NCI-H69 (cell line): Measurements from ENCODE around the gene AP1M2.
A peak's percentile ranks its signal among the peaks of the same experiment; 100 is the strongest.
"Not testable (repeated sequence)": the region's sequence is repeated elsewhere in the genome, so short reads cannot be mapped to it uniquely, and the experiment has no call there.

Experiments
- DNase-seq: peaks from one replicate; lab custom pipeline; 2025; lab: John Stamatoyannopoulos, UW

AP1M2 gene

GRCh38 chr19:10601999-10602329 lies 14.9 kb upstream of the AP1M2 start:
- no peak for DNase-seq

- DNase-seq = no peak
These were observed 13.0 kb upstream of the AP1M2 start for GRCh38 chr19:10600149-10600548.

GRCh38 chr19:10593820-10594637 lies 6.9 kb upstream of the AP1M2 start:
- no peak for DNase-seq

- DNase-seq = no peak
These were observed 6.0 kb upstream of the AP1M2 start for GRCh38 chr19:10593148-10593547.

- DNase-seq = no peak
These were observed 683 bp upstream of the AP1M2 start for GRCh38 chr19:10587839-10588150.

GRCh38 chr19:10586396-10586795 lies 716 bp downstream of the AP1M2 start:
- no peak for DNase-seq

GRCh38 chr19:10583036-10583776 lies 3.9 kb downstream of the AP1M2 start:
- DNase-seq = no peak

- no peak for DNase-seq
These were observed 5.0 kb downstream of the AP1M2 start for GRCh38 chr19:10582091-10582490.

- peak; percentile 78 for DNase-seq
These were observed 6.0 kb downstream of the AP1M2 start for GRCh38 chr19:10580979-10581631.

- no peak for DNase-seq
These were observed 9.2 kb downstream of the AP1M2 start for GRCh38 chr19:10577951-10578350.

GRCh38 chr19:10575011-10575716 lies 11.9 kb downstream of the AP1M2 start:
- no peak for DNase-seq

- no peak for DNase-seq
These were observed 12.7 kb downstream of the AP1M2 start for GRCh38 chr19:10574462-10574861.

- not testable (repeated sequence) for DNase-seq
These were observed 13.3 kb downstream of the AP1M2 start for GRCh38 chr19:10573793-10574192.

- DNase-seq = peak; percentile 100
These were observed 18.1 kb downstream of the AP1M2 start, which contains the start of gene CDKN2D for GRCh38 chr19:10568826-10569651. TSS of gene CDKN2D (minus strand) at chr19:10568979. CDS start at chr19:10568653, 326 bp downstream.

GRCh38 chr19:10568062-10568825 lies 18.9 kb downstream of the AP1M2 start:
- DNase-seq = peak; percentile 92

GRCh38 chr19:10567656-10568055 lies 19.5 kb downstream of the AP1M2 start:
- DNase-seq = peak; percentile 46

- DNase-seq = no peak
These were observed 20.3 kb downstream of the AP1M2 start for GRCh38 chr19:10566658-10567410.

- no peak for DNase-seq
These were observed 20.8 kb downstream of the AP1M2 start for GRCh38 chr19:10566408-10566657.

GRCh38 chr19:10565567-10566407 lies 21.3 kb downstream of the AP1M2 start, which contains the start of gene KRI1:
TSS of gene KRI1 (minus strand) at chr19:10566010. CDS start at chr19:10565999, 11 bp downstream.
- peak; percentile 99 for DNase-seq
